Measurements from ENCODE around the gene NTRK2. TPM values are rescaled to one million over a fixed set of nuclear protein-coding genes. Genes with fewer than 3 reads are reported as not detected.

Gene NTRK2
- total and polyA plus RNA-seq, 2 experiments from 2014 or later = 0.03 TPM; not detected in 1

DNA sequence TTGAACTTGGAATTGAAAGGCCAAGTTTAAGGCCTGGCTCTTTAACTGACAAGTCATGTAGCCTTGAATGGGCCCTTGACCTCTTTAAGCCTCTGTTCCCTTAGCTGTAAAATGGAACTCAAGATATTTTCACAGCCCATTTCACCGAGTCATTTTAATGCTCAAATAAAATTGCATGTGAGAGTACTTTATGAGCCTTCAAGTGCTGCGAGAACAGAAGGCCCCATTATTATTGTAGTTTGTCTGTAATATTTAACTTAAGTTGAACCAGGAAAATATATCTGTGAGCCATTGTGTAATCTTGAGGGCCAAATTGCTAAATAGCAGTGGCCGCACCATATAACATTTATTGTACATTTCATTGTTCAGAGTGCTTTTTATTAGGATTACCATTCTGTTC lies 249.9 kb downstream of the NTRK2 start:
- H3K36me3 Mint-ChIP-seq (ENCODE audit: low read depth) = no peaks in the 10 kb centered on the region
- no peaks in the 10 kb centered on the region for H3K9me2 ChIP-seq (ENCODE audit: insufficient read depth)
- no peak for ATAC-seq
- H3K4me2 ChIP-seq = no peak overlapping the region
- H3K27me3 ChIP-seq (ENCODE audit: insufficient read depth) = no peaks in the 10 kb centered on the region
- no peak overlapping the region for H3K27ac Mint-ChIP-seq
- no peak overlapping the region for H3K4me3 ChIP-seq
- H3K27me3 Mint-ChIP-seq (ENCODE audit: insufficient read depth, low read depth, poor library complexity) = no peaks in the 10 kb centered on the region
- no peaks in the 10 kb centered on the region for H3K4me1 ChIP-seq (ENCODE audit: insufficient read depth)
- H3K36me3 ChIP-seq (ENCODE audit: insufficient read depth) = no peaks in the 10 kb centered on the region
- H3K4me1 Mint-ChIP-seq = no peaks in the 10 kb centered on the region
- DNase-seq (ENCODE audit: low spot score) = no peak
- H3K27ac ChIP-seq (ENCODE audit: low read depth) = no peak overlapping the region
- no peaks in the 10 kb centered on the region for H4K20me1 ChIP-seq (replicated peaks; ENCODE audit: insufficient read depth)
- H3K9me3 Mint-ChIP-seq = no peaks in the 10 kb centered on the region
- no peak overlapping the region for H3K4me3 Mint-ChIP-seq
- H3K79me2 ChIP-seq (replicated peaks; ENCODE audit: insufficient read depth) = no peaks in the 10 kb centered on the region
- H2AFZ ChIP-seq = no peak overlapping the region
- no peaks in the 10 kb centered on the region for H3F3A ChIP-seq (replicated peaks; ENCODE audit: low read depth)
- no peak for TF ChIP-seq CREB1 (CRISPR knock-in tag; IDR thresholded peaks at IDR 0.05; ENCODE audit: low read depth)
- TF ChIP-seq ZNF114 (CRISPR knock-in tag; IDR thresholded peaks at IDR 0.05) = no peak
- no peak for TF ChIP-seq CTCF (conservative IDR thresholded peaks at IDR 0.05; ENCODE audit: low read depth in 2 of 2)
- TF ChIP-seq EZH2 (IDR thresholded peaks at IDR 0.05; ENCODE audit: low read depth, unreplicated experiment) = no peak
- no peak for TF ChIP-seq ZNF331 (CRISPR knock-in tag; IDR thresholded peaks at IDR 0.05; ENCODE audit: low read depth)
- TF ChIP-seq STAT1 (IDR thresholded peaks at IDR 0.05; ENCODE audit: unreplicated experiment) = no peak
- no peak for TF ChIP-seq REST (IDR thresholded peaks at IDR 0.05; ENCODE audit: unreplicated experiment)
- TF ChIP-seq POLR2AphosphoS5 (IDR thresholded peaks at IDR 0.05; ENCODE audit: low read depth) = no peak
- no peak for TF ChIP-seq ZNF462 (CRISPR knock-in tag; IDR thresholded peaks at IDR 0.05)
- TF ChIP-seq EZH2phosphoT487 (IDR thresholded peaks at IDR 0.05; ENCODE audit: unreplicated experiment) = no peak
- no peak for TF ChIP-seq NANOG (IDR thresholded peaks at IDR 0.05; ENCODE audit: borderline replicate concordance)
- no peak for TF ChIP-seq JUNB (IDR thresholded peaks at IDR 0.05; ENCODE audit: unreplicated experiment)
- TF ChIP-seq ETS1 (IDR thresholded peaks at IDR 0.05) = no peak

Data from GM23338 (cell line).